HCT116 (cell line): Measurements from ENCODE around the gene LRRC14B. TPM values are rescaled to one million over a fixed set of nuclear protein-coding genes. Genes with fewer than 3 reads are reported as not detected.

ENCODE experiments used
- ATAC-seq: fragments of 200-7000 bp; cut with Tn5 transposase; 2 replicates; pipeline ENCODE4 v1.9.1; 2020; ENCODE audit warnings: mild to moderate bottlenecking, moderate library complexity
- BruUV-seq: library from RNA; stranded (reverse); fragments of 400-500 nt; replicated peaks from 2 replicates; lab custom pipeline; 2021; lab: Mats Ljungman, UMichigan
- CTCF ChIA-PET: fragments of 300-600 bp; sonication (Branson Sonifier 250); formaldehyde crosslinking; loops from one replicate; lab custom pipeline; 2021; ENCODE audit warnings: antibody characterized with exemption; lab: Charles Lee
- POLR2A ChIA-PET: fragments of 300-600, 350-600 bp; sonication (Branson Sonifier 250); formaldehyde crosslinking; loops from one replicate; lab custom pipeline; 2021; ENCODE audit warnings: antibody characterized with exemption; lab: Charles Lee
- RAD21 ChIA-PET, 2 experiments: fragments of 300-600 bp; sonication (Branson Sonifier 250); formaldehyde crosslinking; loops; one replicate each; lab custom pipeline; 2023; ENCODE audit warnings: low total read pairs in 2 of 2; ENCODE audit not compliant: uncharacterized antibody in 2 of 2, unreplicated experiment in 2 of 2, low non-redundant PET in 1 of 2; lab: Charles Lee
- DNase-seq: peaks from one replicate; pipeline ENCODE4 v3.0.0-alpha.2; 2010; ENCODE audit warnings: low read depth, low spot score
- H2AFZ ChIP-seq: fragments of 200-600 bp; shearing (Covaris generic), sonication (generic); 2 replicates; pipeline ENCODE4 v1.6.1; 2017; ENCODE audit warnings: low read depth, mixed run types, mixed read lengths, antibody characterized with exemption, low read length; ENCODE audit not compliant: poor library complexity, severe bottlenecking
- H3K27ac ChIP-seq: 2 replicates; pipeline ENCODE4 v1.5.1; 2012; ENCODE audit warnings: low read depth, low read length
- H3K27me3 ChIP-seq: fragments of 200-600 bp; sonication (generic); 2 replicates; pipeline ENCODE4 v1.6.1; 2016; ENCODE audit warnings: mixed run types, low read length, mixed read lengths; ENCODE audit not compliant: insufficient read depth
- H3K36me3 ChIP-seq, 2 experiments: fragments of 200-500 bp in 1 of 2; fragments of 200-600 bp in 1 of 2; sonication (Bioruptor generic) in 1 of 2; sonication (generic) in 1 of 2; 2 replicates each; pipeline versions ENCODE4 v1.5.1 to v1.6.1; 2014 to 2016; ENCODE audit warnings: low read length in 2 of 2, inconsistent platforms in 1 of 2, mixed read lengths in 1 of 2, mixed run types in 1 of 2; ENCODE audit not compliant: insufficient read depth in 2 of 2, control insufficient read depth in 1 of 2
- H3K4me1 ChIP-seq, 2 experiments: fragments of 200-600 bp in 1 of 2; sonication (generic) in 1 of 2; 2 replicates each; pipeline versions ENCODE4 v1.5.1 to v1.6.1; 2012 to 2017; ENCODE audit warnings: low read length in 2 of 2, inconsistent platforms in 1 of 2, mild to moderate bottlenecking in 1 of 2, mixed read lengths in 1 of 2, mixed run types in 1 of 2, moderate library complexity in 1 of 2; ENCODE audit not compliant: insufficient read depth in 2 of 2, control insufficient read depth in 1 of 2
- H3K4me2 ChIP-seq: fragments of 200-600 bp; sonication (generic); 2 replicates; pipeline ENCODE4 v1.6.1; 2017; ENCODE audit warnings: mixed run types, low read length, mixed read lengths
- H3K4me3 ChIP-seq, 2 experiments: fragments of 200-600 bp in 1 of 2; sonication (generic) in 1 of 2; replicated peaks in 1 of 2; 2 replicates each; pipeline ENCODE4 v1.5.1; 2011 to 2016; ENCODE audit warnings: low read length in 2 of 2, control low read depth in 1 of 2, low read depth in 1 of 2, mild to moderate bottlenecking in 1 of 2, mixed read lengths in 1 of 2, mixed run types in 1 of 2
- H3K79me2 ChIP-seq: fragments of 200-600 bp; sonication (generic); 2 replicates; pipeline ENCODE4 v1.6.1; 2017; ENCODE audit warnings: mild to moderate bottlenecking, mixed run types, low read length, moderate library complexity, mixed read lengths; ENCODE audit not compliant: insufficient read depth
- H3K9ac ChIP-seq: fragments of 200-600 bp; sonication (generic); 2 replicates; pipeline ENCODE4 v1.6.1; 2016; ENCODE audit warnings: low read length, mixed read lengths
- H3K9me2 ChIP-seq: fragments of 200-600 bp; sonication (generic), shearing (Covaris generic); 2 replicates; pipeline ENCODE4 v1.6.1; 2017; ENCODE audit warnings: mixed run types, mild to moderate bottlenecking, moderate library complexity; ENCODE audit not compliant: insufficient read depth
- H3K9me3 ChIP-seq, 2 experiments: fragments of 200-500 bp in 1 of 2; fragments of 200-600 bp in 1 of 2; sonication (Bioruptor generic) in 1 of 2; sonication (generic) in 1 of 2; 2 replicates each; pipeline ENCODE4 v1.6.1; 2014 to 2017; ENCODE audit warnings: low read length in 2 of 2, mixed read lengths in 2 of 2, inconsistent platforms in 1 of 2, low read depth in 1 of 2, mild to moderate bottlenecking in 1 of 2, mixed run types in 1 of 2, moderate library complexity in 1 of 2; ENCODE audit not compliant: control insufficient read depth in 1 of 2, insufficient read depth in 1 of 2
- H4K20me1 ChIP-seq: fragments of 200-600 bp; sonication (generic), shearing (Covaris generic); 2 replicates; pipeline ENCODE4 v1.6.1; 2017; ENCODE audit warnings: mixed run types, mild to moderate bottlenecking, moderate library complexity; ENCODE audit not compliant: insufficient read depth
- EGR1 ChIP-seq: IDR thresholded peaks from 2 replicates; pipeline ENCODE4 v1.6.1; 2012; ENCODE audit warnings: low read depth
- EZH2phosphoT487 ChIP-seq: fragments of 200-600 bp; IDR thresholded peaks from 2 replicates; pipeline ENCODE4 v1.6.1; 2018; ENCODE audit warnings: antibody characterized with exemption, borderline replicate concordance
- POLR2AphosphoS5 ChIP-seq: IDR thresholded peaks from 2 replicates; pipeline ENCODE4 v1.6.1; 2011; ENCODE audit warnings: mild to moderate bottlenecking, low read depth, low read length, moderate library complexity
- SIN3A ChIP-seq: IDR thresholded peaks from 2 replicates; pipeline ENCODE4 v1.6.1; 2012; ENCODE audit warnings: low read depth
- SRF ChIP-seq: IDR thresholded peaks from 2 replicates; pipeline ENCODE4 v1.6.1; 2012; ENCODE audit warnings: low read depth
- TCF7L2 ChIP-seq: IDR thresholded peaks from 2 replicates; pipeline ENCODE4 v1.7.0; 2011; ENCODE audit warnings: borderline replicate concordance, inconsistent platforms; ENCODE audit not compliant: insufficient read depth, insufficient read length; ENCODE audit errors: extremely low read depth
- YY1 ChIP-seq: IDR thresholded peaks from 2 replicates; pipeline ENCODE4 v1.6.1; 2011; ENCODE audit warnings: low read length, low read depth, moderate library complexity, mild to moderate bottlenecking; ENCODE audit not compliant: insufficient replicate concordance; ENCODE audit errors: extremely low read depth
- ZFX ChIP-seq: fragments of 450-650 bp; IDR thresholded peaks from 2 replicates; pipeline ENCODE4 v1.6.1; 2017
- intact Hi-C: fragments of 100-400 bp; cut with micrococcal nuclease; formaldehyde crosslinking; loops from 2 replicates; pipeline ENCODE4 v1.10.0; 2022
- total RNA-seq: library from RNA; stranded (reverse); gene quantifications from one replicate; pipeline ENCODE4 v1.2.1, GENCODE V29; 2021; ENCODE audit not compliant: unreplicated experiment
- TF ChIP-seq, protein P1 (sequence below): IDR thresholded peaks from 2 replicates; pipeline ENCODE4 v1.6.1; 2012; ENCODE audit warnings: low read depth

LRRC14B gene
- total RNA-seq, 1 experiment from 2014 or later, result not detected

DNA sequence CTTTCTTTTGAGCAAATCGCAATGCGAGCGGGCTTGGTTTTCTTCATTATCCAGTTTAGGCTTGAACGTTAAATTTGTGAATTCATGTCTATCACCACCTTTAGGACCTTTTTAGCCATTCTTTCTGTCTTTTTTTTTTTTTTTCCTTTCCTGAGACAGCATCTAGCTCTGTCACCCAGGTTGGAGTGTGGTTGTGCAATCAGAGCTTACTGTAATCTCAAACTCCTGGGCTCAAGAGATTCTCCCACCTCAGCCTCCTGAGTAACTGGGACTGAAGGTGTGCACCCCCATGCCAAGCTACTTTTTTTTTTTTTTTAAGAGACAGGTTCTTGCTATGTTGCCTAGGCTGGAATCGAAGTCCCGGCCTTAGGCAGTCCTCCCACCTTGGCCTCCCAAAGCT is 39.2 kb upstream of the LRRC14B start (continued):
- TF ChIP-seq, protein P1, sequence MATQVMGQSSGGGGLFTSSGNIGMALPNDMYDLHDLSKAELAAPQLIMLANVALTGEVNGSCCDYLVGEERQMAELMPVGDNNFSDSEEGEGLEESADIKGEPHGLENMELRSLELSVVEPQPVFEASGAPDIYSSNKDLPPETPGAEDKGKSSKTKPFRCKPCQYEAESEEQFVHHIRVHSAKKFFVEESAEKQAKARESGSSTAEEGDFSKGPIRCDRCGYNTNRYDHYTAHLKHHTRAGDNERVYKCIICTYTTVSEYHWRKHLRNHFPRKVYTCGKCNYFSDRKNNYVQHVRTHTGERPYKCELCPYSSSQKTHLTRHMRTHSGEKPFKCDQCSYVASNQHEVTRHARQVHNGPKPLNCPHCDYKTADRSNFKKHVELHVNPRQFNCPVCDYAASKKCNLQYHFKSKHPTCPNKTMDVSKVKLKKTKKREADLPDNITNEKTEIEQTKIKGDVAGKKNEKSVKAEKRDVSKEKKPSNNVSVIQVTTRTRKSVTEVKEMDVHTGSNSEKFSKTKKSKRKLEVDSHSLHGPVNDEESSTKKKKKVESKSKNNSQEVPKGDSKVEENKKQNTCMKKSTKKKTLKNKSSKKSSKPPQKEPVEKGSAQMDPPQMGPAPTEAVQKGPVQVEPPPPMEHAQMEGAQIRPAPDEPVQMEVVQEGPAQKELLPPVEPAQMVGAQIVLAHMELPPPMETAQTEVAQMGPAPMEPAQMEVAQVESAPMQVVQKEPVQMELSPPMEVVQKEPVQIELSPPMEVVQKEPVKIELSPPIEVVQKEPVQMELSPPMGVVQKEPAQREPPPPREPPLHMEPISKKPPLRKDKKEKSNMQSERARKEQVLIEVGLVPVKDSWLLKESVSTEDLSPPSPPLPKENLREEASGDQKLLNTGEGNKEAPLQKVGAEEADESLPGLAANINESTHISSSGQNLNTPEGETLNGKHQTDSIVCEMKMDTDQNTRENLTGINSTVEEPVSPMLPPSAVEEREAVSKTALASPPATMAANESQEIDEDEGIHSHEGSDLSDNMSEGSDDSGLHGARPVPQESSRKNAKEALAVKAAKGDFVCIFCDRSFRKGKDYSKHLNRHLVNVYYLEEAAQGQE, result no peak
- TF ChIP-seq YY1 (no peak), EGR1 (no peak), SIN3A (no peak), SRF (no peak), EZH2phosphoT487 (no peak), ZFX (no peak)

DNA sequence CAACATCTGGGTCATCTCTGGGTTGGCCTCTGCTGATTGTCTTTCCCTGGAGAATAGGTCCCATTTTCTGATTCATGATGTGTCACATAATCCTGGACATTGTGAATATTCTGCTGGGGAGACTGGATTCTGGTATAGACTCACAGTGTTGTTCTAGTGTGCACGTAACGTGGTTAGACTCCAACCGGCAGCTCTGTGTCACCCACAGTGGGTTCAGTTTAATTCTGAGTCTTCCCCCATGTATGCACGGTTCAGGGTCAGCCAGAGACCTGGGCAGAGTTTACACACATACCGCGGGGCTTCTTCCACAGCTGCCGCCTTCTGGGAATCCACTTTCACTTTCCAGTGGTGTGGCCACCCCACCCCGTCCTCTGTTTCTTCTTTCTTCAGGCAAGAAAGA is 38.0 kb upstream of the LRRC14B start:
- Histone ChIP-seq H3K9ac (no peak overlapping the region), H3K4me3 (no peak overlapping the region)
- CTCF ChIA-PET, result no interaction called here

More for the DNA sequence above, 38.0 kb upstream of the LRRC14B start:
- Histone ChIP-seq H3K9me2 (no peaks in the 10 kb centered on the region), H2AFZ (no peak overlapping the region), H4K20me1 (no peaks in the 10 kb centered on the region), H3K9me3 (0 out of 4 replicates have a peak, but pooled peaks cover 0 to 2% of the 10 kb centered on the region in 2 experiments), H3K36me3 (no peaks in the 10 kb centered on the region), H3K27ac (no peak overlapping the region), H3K4me2 (no peak overlapping the region), H3K4me1 (no peaks in the 10 kb centered on the region), H3K79me2 (no peaks in the 10 kb centered on the region), H3K27me3 (no peaks in the 10 kb centered on the region)
- ChIA-PET POLR2A (no interaction called here), RAD21 (no interaction called here)
- ATAC-seq (no peak), DNase-seq (no peak)
- no TSS peak for BruUV-seq
- TF ChIP-seq TCF7L2, result no peak
- TF ChIP-seq ZFX, result no peak
- TF ChIP-seq POLR2AphosphoS5, result no peak
- intact Hi-C loops, result no loop called here
